Testis (tissue), 3 donors: ENCODE data around the gene RPLP2. TPM values are rescaled to one million over a fixed set of nuclear protein-coding genes. Genes with fewer than 3 reads are reported as not detected.

Experiments used
- DNase-seq: peaks from one replicate; pipeline ENCODE4 v3.0.0-alpha.2; 2019
- H3K27ac ChIP-seq, 2 donors: fragments of 200-600 bp; sonication (generic); one replicate each; pipeline ENCODE4 v1.5.1; 2019
- H3K27me3 ChIP-seq: fragments of 200-600 bp; sonication (generic); one replicate; pipeline ENCODE4 v1.5.1; 2019
- H3K36me3 ChIP-seq: fragments of 200-600 bp; sonication (generic); one replicate; pipeline ENCODE4 v1.5.1; 2017; ENCODE audit warnings: low read depth; ENCODE audit errors: missing control alignments
- H3K4me1 ChIP-seq: fragments of 200-600 bp; sonication (generic); one replicate; pipeline ENCODE4 v1.5.1; 2019
- H3K4me3 ChIP-seq, 2 donors: fragments of 200-600 bp; sonication (generic); one replicate each; pipeline ENCODE4 v1.5.1; 2017 to 2019
- H3K9me3 ChIP-seq: fragments of 200-600 bp; sonication (generic); one replicate; pipeline ENCODE4 v1.5.1; 2017
- CTCF ChIP-seq, 3 experiments: fragments of 450-650 bp in 2 of 3; fragments of 200-600 bp in 1 of 3; sonication (generic) in 1 of 3; IDR thresholded peaks; one replicate each; pipeline ENCODE4 v1.5.1; 2016 to 2019; ENCODE audit warnings: antibody characterized with exemption in 3 of 3, mild to moderate bottlenecking in 2 of 3, moderate library complexity in 1 of 3
- POLR2A ChIP-seq: fragments of 450-650 bp; IDR thresholded peaks from one replicate; pipeline ENCODE4 v1.6.1; 2017; ENCODE audit warnings: antibody characterized with exemption, mild to moderate bottlenecking, moderate library complexity
- WGBS, 2 donors: methylation state at CpG; one replicate each; pipeline ENCODE4 v1.1.5; 2018; 5-methylcytosine and 5-hydroxymethylcytosine counted together
- intact Hi-C: fragments of 100-400 bp; cut with DNase I; formaldehyde crosslinking; loops from one replicate; pipeline ENCODE4 v1.15.1; 2023; ENCODE audit warnings: low total_unique reads
- polyA plus RNA-seq: library from polyadenylated mRNA; stranded (reverse); fragments of 350-450 nt; fragmentation: Illumina TruSeq; extraction: RNeasy Lipid Tissue Mini Kit (QIAGEN cat#74804); gene quantifications from one replicate; pipeline ENCODE4 v1.2.3, GENCODE V29; 2014; ENCODE audit warnings: low read depth, low replicate concordance; ENCODE audit not compliant: insufficient read depth
- total RNA-seq, 2 donors: library from RNA; depleted of rRNA; stranded (reverse); fragments of >200 nt; gene quantifications; one replicate each; pipeline ENCODE4 v1.2.3, GENCODE V29; 2016

Gene RPLP2
- total and polyA plus RNA-seq, 3 donors from 2014 or later: 193 to 943 (median 864) TPM

- H3K4me1 ChIP-seq: peaks cover 27% of the 10 kb centered on the region
- WGBS, 2 donors: 3% methylated on average over 63 of the region's 69 CpGs; no CpG with 5 or more reads in 1 of the 2 donors
- intact Hi-C loops: no loop called here
- peak within 1 kb of the TSS; percentile 62 to 76 for H3K4me3 ChIP-seq
- no peaks in the 10 kb centered on the region for H3K36me3 ChIP-seq
- H3K9me3 ChIP-seq: no peaks in the 10 kb centered on the region
- peak within 1 kb of the TSS; percentile 64 to 83 for H3K27ac ChIP-seq
- no peaks in the 10 kb centered on the region for H3K27me3 ChIP-seq
- peak; percentile 85 for DNase-seq
- no peak for TF ChIP-seq POLR2A
- peak; percentile 85 to 89 (median 86) for TF ChIP-seq CTCF (IDR thresholded peaks at IDR 0.05)
Observed at GRCh38 chr11:798093-798713, 11.6 kb upstream of the RPLP2 start, which contains the start of gene SLC25A22. Gene SLC25A22, minus strand, starts transcription at chr11:798281. Its CDS starts 3,275 bp downstream, at chr11:795006.

GRCh38 chr11:799641-800316, 10.0 kb upstream of the RPLP2 start:
- Histone ChIP-seq H3K4me3 (no peak overlapping the region), H3K36me3 (no peaks in the 10 kb centered on the region), H3K27me3 (no peaks in the 10 kb centered on the region), H3K4me1 (peaks cover 36% of the 10 kb centered on the region), H3K27ac (no peak overlapping the region), H3K9me3 (no peaks in the 10 kb centered on the region)
- TF ChIP-seq POLR2A (no peak), CTCF (IDR thresholded peaks at IDR 0.05) (no peak)
- DNase-seq: no peak
- intact Hi-C loops: no loop called here
- 91 to 94% methylated on average over 23 to 32 of the region's 32 CpGs for WGBS, 2 donors

- Histone ChIP-seq H3K27me3 (no peaks in the 10 kb centered on the region), H3K4me1 (peaks cover 30% of the 10 kb centered on the region), H3K9me3 (no peaks in the 10 kb centered on the region), H3K27ac (no peak overlapping the region), H3K4me3 (no peak overlapping the region), H3K36me3 (no peaks in the 10 kb centered on the region)
- 93 to 94% methylated on average over 12 to 30 of the region's 30 CpGs for WGBS, 2 donors
- intact Hi-C loops: no loop called here
- no peak for TF ChIP-seq POLR2A
- TF ChIP-seq CTCF (IDR thresholded peaks at IDR 0.05): no peak
- no peak for DNase-seq
Observed at GRCh38 chr11:800473-800872, 9.3 kb upstream of the RPLP2 start.

- peaks cover 28% of the 10 kb centered on the region for H3K4me1 ChIP-seq
- intact Hi-C loops: no loop called here
Observed at GRCh38 chr11:801097-801780, 8.5 kb upstream of the RPLP2 start.

More at GRCh38 chr11:801097-801780, 8.5 kb upstream of the RPLP2 start:
- TF ChIP-seq CTCF (IDR thresholded peaks at IDR 0.05) (no peak), POLR2A (no peak)
- Histone ChIP-seq H3K4me3 (no peak overlapping the region), H3K27ac (no peak overlapping the region), H3K36me3 (no peaks in the 10 kb centered on the region), H3K27me3 (no peaks in the 10 kb centered on the region), H3K9me3 (no peaks in the 10 kb centered on the region)
- 90 to 93% methylated on average over 9 to 20 of the region's 20 CpGs for WGBS, 2 donors
- DNase-seq: no peak
